IMR-90 (cell line): ENCODE results near the gene AP2A1. TPM values are rescaled to one million over a fixed set of nuclear protein-coding genes. Genes with fewer than 3 reads are reported as not detected.

ENCODE experiments used
- ATAC-seq: fragments of 200-7000 bp; cut with Tn5 transposase; 2 replicates; pipeline ENCODE4 v1.9.1; 2020; ENCODE audit warnings: low read depth, mild to moderate bottlenecking, moderate library complexity
- BruUV-seq: library from RNA; stranded (reverse); fragments of 400-500 nt; replicated peaks from 2 replicates; lab custom pipeline; 2021; lab: Mats Ljungman, UMichigan
- CTCF ChIA-PET: fragments of 300-600 bp; formaldehyde crosslinking; extraction: SDS; loops from one replicate; lab custom pipeline; 2021; ENCODE audit warnings: antibody characterized with exemption; lab: Yijun Ruan, JAX
- POLR2A ChIA-PET: fragments of 300-600 bp; sonication (Branson Sonifier 250); formaldehyde crosslinking; loops from one replicate; lab custom pipeline; 2022; ENCODE audit warnings: antibody characterized with exemption; ENCODE audit not compliant: unreplicated experiment; lab: Charles Lee
- DNase-seq: peaks from one replicate; pipeline ENCODE4 v3.0.0; 2013
- H2AFZ ChIP-seq: replicated peaks from 2 replicates; pipeline ENCODE3; 2013; ENCODE audit warnings: low read length, mild to moderate bottlenecking; ENCODE audit not compliant: poor library complexity
- H2AK5ac ChIP-seq: 2 replicates; pipeline ENCODE4 v1.6.1; 2013; ENCODE audit warnings: low read depth, low read length, inconsistent platforms
- H2AK9ac ChIP-seq: replicated peaks from 2 replicates; pipeline ENCODE3; 2013; ENCODE audit warnings: mild to moderate bottlenecking, low read depth, low read length, moderate library complexity; ENCODE audit not compliant: poor library complexity
- H2BK120ac ChIP-seq: 2 replicates; pipeline ENCODE4 v1.6.1; 2013; ENCODE audit warnings: low read depth, low read length, inconsistent platforms
- H2BK15ac ChIP-seq: 3 replicates; pipeline ENCODE4 v1.6.1; 2013; ENCODE audit warnings: low read depth, low read length, inconsistent platforms
- H2BK20ac ChIP-seq: 2 replicates; pipeline ENCODE4 v1.6.1; 2013; ENCODE audit warnings: low read depth, mild to moderate bottlenecking, inconsistent platforms, low read length, moderate library complexity
- H2BK5ac ChIP-seq: 2 replicates; pipeline ENCODE4 v1.6.1; 2013; ENCODE audit warnings: mild to moderate bottlenecking, low read depth, low read length, inconsistent platforms; ENCODE audit not compliant: poor library complexity, severe bottlenecking
- H3K14ac ChIP-seq: replicated peaks from 2 replicates; pipeline ENCODE4 v1.6.1; 2013; ENCODE audit warnings: low read depth, low read length, inconsistent platforms
- H3K18ac ChIP-seq: 2 replicates; pipeline ENCODE4 v1.6.1; 2013; ENCODE audit warnings: low read depth, low read length, control low read depth
- H3K23ac ChIP-seq: 2 replicates; pipeline ENCODE4 v1.6.1; 2013; ENCODE audit warnings: low read depth, low read length, inconsistent platforms
- H3K27ac ChIP-seq: 2 replicates; pipeline ENCODE4 v1.5.1; 2013; ENCODE audit warnings: mild to moderate bottlenecking, control low read depth, low read length; ENCODE audit not compliant: insufficient read depth
- H3K27me3 ChIP-seq: 2 replicates; pipeline ENCODE4 v1.6.1; 2013; ENCODE audit warnings: low read length; ENCODE audit not compliant: control insufficient read depth, insufficient read depth
- H3K36me3 ChIP-seq: 2 replicates; pipeline ENCODE4 v1.6.1; 2013; ENCODE audit warnings: low read length, mixed read lengths; ENCODE audit not compliant: control insufficient read depth, insufficient read depth
- H3K4ac ChIP-seq: 2 replicates; pipeline ENCODE4 v1.6.1; 2013; ENCODE audit warnings: low read depth, low read length, inconsistent platforms
- H3K4me1 ChIP-seq: 2 replicates; pipeline ENCODE4 v1.6.1; 2013; ENCODE audit warnings: low read length, mixed read lengths; ENCODE audit not compliant: control insufficient read depth, insufficient read depth
- H3K4me2 ChIP-seq: 2 replicates; pipeline ENCODE4 v1.6.1; 2013; ENCODE audit warnings: low read depth, mild to moderate bottlenecking, control low read depth, low read length, moderate library complexity
- H3K4me3 ChIP-seq: 2 replicates; pipeline ENCODE4 v1.5.1; 2013; ENCODE audit warnings: low read depth, mild to moderate bottlenecking, control low read depth, low read length, moderate library complexity; ENCODE audit not compliant: insufficient read depth
- H3K56ac ChIP-seq: 2 replicates; pipeline ENCODE4 v1.6.1; 2013; ENCODE audit warnings: low read length, inconsistent platforms; ENCODE audit not compliant: insufficient read depth; ENCODE audit errors: extremely low read depth
- H3K79me1 ChIP-seq, 2 experiments: 2 replicates each; pipeline ENCODE4 v1.6.1; 2013; ENCODE audit warnings: low read length in 2 of 2, inconsistent platforms in 1 of 2, low read depth in 1 of 2
- H3K9ac ChIP-seq: 2 replicates; pipeline ENCODE4 v1.6.1; 2013; ENCODE audit warnings: low read depth, low read length, control low read depth
- H3K9me1 ChIP-seq: 2 replicates; pipeline ENCODE4 v1.6.1; 2013; ENCODE audit warnings: low read length, inconsistent platforms; ENCODE audit not compliant: insufficient read depth
- H3K9me3 ChIP-seq: 2 replicates; pipeline ENCODE4 v1.6.1; 2013; ENCODE audit warnings: low read length; ENCODE audit not compliant: control insufficient read depth, insufficient read depth
- H4K20me1 ChIP-seq: 2 replicates; pipeline ENCODE4 v1.6.1; 2013; ENCODE audit warnings: low read length, inconsistent platforms; ENCODE audit not compliant: insufficient read depth
- H4K5ac ChIP-seq: 2 replicates; pipeline ENCODE4 v1.6.1; 2013; ENCODE audit warnings: mild to moderate bottlenecking, low read depth, low read length, control low read depth
- H4K8ac ChIP-seq, 2 experiments: 2 replicates each; pipeline ENCODE4 v1.6.1; 2013; ENCODE audit warnings: low read depth in 2 of 2, low read length in 2 of 2, control low read depth in 1 of 2, inconsistent platforms in 1 of 2
- H4K91ac ChIP-seq: 2 replicates; pipeline ENCODE4 v1.6.1; 2013; ENCODE audit warnings: low read depth, low read length, inconsistent platforms; ENCODE audit not compliant: insufficient read depth
- BHLHE40 ChIP-seq: fragments of 150-350 bp; IDR thresholded peaks from 2 replicates; pipeline ENCODE4 v1.6.1; 2016; ENCODE audit warnings: mild to moderate bottlenecking, low read depth, low read length
- CHD1 ChIP-seq: IDR thresholded peaks from 2 replicates; pipeline ENCODE4 v1.6.1; 2012; ENCODE audit warnings: low read depth, low read length, improper control_type of control experiment
- FOS ChIP-seq: fragments of 150-350 bp; IDR thresholded peaks from 2 replicates; pipeline ENCODE4 v1.6.1; 2016; ENCODE audit warnings: low read depth, low read length
- MAFK ChIP-seq: IDR thresholded peaks from 2 replicates; pipeline ENCODE4 v1.6.1; 2012; ENCODE audit warnings: low read depth, low read length, improper control_type of control experiment
- RAD21 ChIP-seq: IDR thresholded peaks from 2 replicates; pipeline ENCODE4 v1.6.1; 2012; ENCODE audit warnings: low read length, improper control_type of control experiment
- WGBS, 2 experiments: methylation state at CpG; one replicate each; pipeline versions ENCODE4 v1.1.5 to v1.1.7; 2013; ENCODE audit warnings: missing lambda C conversion rate in 2 of 2; ENCODE audit not compliant: insufficient read length in 1 of 2; ENCODE audit errors: extremely low coverage in 2 of 2; 5-methylcytosine and 5-hydroxymethylcytosine counted together
- dilution Hi-C: fragments of 300-500 bp; cut with HindIII; formaldehyde crosslinking; loops from one replicate; pipeline ENCODE4 v1.14.3; 2018; ENCODE audit warnings: low sequenced_read_pairs; ENCODE audit not compliant: unreplicated experiment
- in situ Hi-C: fragments of 300-500 bp; cut with MboI; formaldehyde crosslinking; loops from 3 replicates; pipeline ENCODE4 v1.14.3; 2019; ENCODE audit warnings: low sequenced_read_pairs, inconsistent platforms, mixed read lengths
- intact Hi-C: fragments of 100-400 bp; cut with micrococcal nuclease; formaldehyde crosslinking; loops from 2 replicates; pipeline ENCODE4 v1.10.0; 2022
- polyA plus RNA-seq, 3 experiments: library from polyadenylated mRNA; depleted of rRNA; stranded (reverse); fragments of >200 nt; gene quantifications; 2 replicates each; pipeline ENCODE4 v1.2.3, GENCODE V29; 2012; ENCODE audit warnings: low replicate concordance in 1 of 3
- total RNA-seq: library from RNA; depleted of rRNA; stranded (reverse); fragments of >200 nt; gene quantifications from 2 replicates; pipeline ENCODE4 v1.2.3, GENCODE V29; 2012

The AP2A1 gene
- total and polyA plus RNA-seq, 2 of the 4 experiments (the other 2 are of a cell fraction) = 40.7 to 122 TPM

GRCh38 chr19:49774969-49775368 is 8.2 kb downstream of the AP2A1 start:
- Histone ChIP-seq H2BK5ac (no peak overlapping the region), H3K4ac (no peak overlapping the region), H3K14ac (no peak overlapping the region), H2BK15ac (no peak overlapping the region), H3K9me1 (peaks cover 21% of the 10 kb centered on the region; the same call in 1 of the 2 replicates), H4K8ac (no peak overlapping the region), H2BK20ac (no peak overlapping the region), H4K20me1 (peaks cover 58% of the 10 kb centered on the region), H3K27me3 (no peaks in the 10 kb centered on the region), H2AK5ac (no peak overlapping the region), H4K91ac (no peak overlapping the region), H3K27ac (no peak overlapping the region), H3K23ac (no peak overlapping the region), H3K56ac (no peak overlapping the region), H4K5ac (no peak overlapping the region), H2BK120ac (no peak overlapping the region), H3K4me3 (no peak overlapping the region), H3K9ac (no peak overlapping the region), H3K79me1 (peaks cover 32 to 78% of the 10 kb centered on the region in 2 experiments), H3K18ac (no peak overlapping the region), H2AFZ (no peak overlapping the region), H3K9me3 (no peaks in the 10 kb centered on the region), H3K36me3 (peaks cover 17% of the 10 kb centered on the region), H3K4me2 (no peak overlapping the region), H2AK9ac (no peak overlapping the region), H3K4me1 (no peaks in the 10 kb centered on the region)
- 93% methylated on average over 3 of the region's 8 CpGs; no CpG with 5 or more reads in 1 of the 2 experiments for WGBS, 2 experiments
- dilution Hi-C loops = no loop called here
- intact Hi-C loops = no loop called here
- DNase-seq = no peak
- ChIA-PET POLR2A (no interaction called here), CTCF (no interaction called here)
- in situ Hi-C loops = no loop called here
- no TSS peak for BruUV-seq
- no peak for ATAC-seq
- TF ChIP-seq BHLHE40 = no peak
- TF ChIP-seq RAD21 = no peak
- TF ChIP-seq CHD1 = no peak
- TF ChIP-seq FOS = no peak
- TF ChIP-seq MAFK = no peak
